IMR-90 (cell line): Measurements from ENCODE around the gene DCUN1D2.

Source experiments
- BHLHE40 ChIP-seq: fragments of 150-350 bp; IDR thresholded peaks from 2 replicates; pipeline ENCODE4 v1.6.1; 2016; ENCODE audit warnings: mild to moderate bottlenecking, low read depth, low read length
- CEBPB ChIP-seq: IDR thresholded peaks from 2 replicates; pipeline ENCODE4 v1.6.1; 2012; ENCODE audit warnings: low read depth, low read length, improper control_type of control experiment
- CHD1 ChIP-seq: IDR thresholded peaks from 2 replicates; pipeline ENCODE4 v1.6.1; 2012; ENCODE audit warnings: low read depth, low read length, improper control_type of control experiment
- FOS ChIP-seq: fragments of 150-350 bp; IDR thresholded peaks from 2 replicates; pipeline ENCODE4 v1.6.1; 2016; ENCODE audit warnings: low read depth, low read length
- MAZ ChIP-seq: IDR thresholded peaks from 2 replicates; pipeline ENCODE4 v1.6.1; 2012; ENCODE audit warnings: low read depth, mild to moderate bottlenecking, low read length, improper control_type of control experiment, moderate library complexity, borderline replicate concordance
- MXI1 ChIP-seq: IDR thresholded peaks from 2 replicates; pipeline ENCODE4 v1.6.1; 2012; ENCODE audit warnings: low read depth, mild to moderate bottlenecking, low read length, moderate library complexity, borderline replicate concordance
- NFE2L2 ChIP-seq: fragments of 150-350 bp; IDR thresholded peaks from 2 replicates; pipeline ENCODE4 v1.6.1; 2016; ENCODE audit warnings: low read depth, mild to moderate bottlenecking, low read length
- POLR2A ChIP-seq: IDR thresholded peaks from 2 replicates; pipeline ENCODE4 v1.6.1; 2012; ENCODE audit warnings: mild to moderate bottlenecking, low read depth, low read length
- RAD21 ChIP-seq: IDR thresholded peaks from 2 replicates; pipeline ENCODE4 v1.6.1; 2012; ENCODE audit warnings: low read length, improper control_type of control experiment
- RCOR1 ChIP-seq: IDR thresholded peaks from 2 replicates; pipeline ENCODE4 v1.6.1; 2012; ENCODE audit warnings: mild to moderate bottlenecking, low read length, improper control_type of control experiment; ENCODE audit not compliant: insufficient replicate concordance
- RFX5 ChIP-seq: IDR thresholded peaks from 2 replicates; pipeline ENCODE4 v1.8.0; 2012; ENCODE audit warnings: low read depth, mild to moderate bottlenecking, low read length, moderate library complexity
- SMC3 ChIP-seq: fragments of 150-350 bp; IDR thresholded peaks from 2 replicates; pipeline ENCODE4 v1.6.1; 2016; ENCODE audit warnings: low read depth, mild to moderate bottlenecking, antibody characterized with exemption, low read length, moderate library complexity
- USF2 ChIP-seq: fragments of 150-350 bp; IDR thresholded peaks from 2 replicates; pipeline ENCODE4 v1.6.1; 2017; ENCODE audit warnings: mild to moderate bottlenecking, antibody characterized with exemption, low read length, low read depth
- TF ChIP-seq, protein P1 (sequence below): conservative IDR thresholded peaks from 2 replicates; pipeline ENCODE4 v1.5.1; 2012; ENCODE audit warnings: mild to moderate bottlenecking, low read depth, low read length, improper control_type of control experiment

GRCh38 chr13:113538689-113539058 lies 48.2 kb upstream of the DCUN1D2 start:
- TF ChIP-seq POLR2A = no peak
- TF ChIP-seq, protein P1, sequence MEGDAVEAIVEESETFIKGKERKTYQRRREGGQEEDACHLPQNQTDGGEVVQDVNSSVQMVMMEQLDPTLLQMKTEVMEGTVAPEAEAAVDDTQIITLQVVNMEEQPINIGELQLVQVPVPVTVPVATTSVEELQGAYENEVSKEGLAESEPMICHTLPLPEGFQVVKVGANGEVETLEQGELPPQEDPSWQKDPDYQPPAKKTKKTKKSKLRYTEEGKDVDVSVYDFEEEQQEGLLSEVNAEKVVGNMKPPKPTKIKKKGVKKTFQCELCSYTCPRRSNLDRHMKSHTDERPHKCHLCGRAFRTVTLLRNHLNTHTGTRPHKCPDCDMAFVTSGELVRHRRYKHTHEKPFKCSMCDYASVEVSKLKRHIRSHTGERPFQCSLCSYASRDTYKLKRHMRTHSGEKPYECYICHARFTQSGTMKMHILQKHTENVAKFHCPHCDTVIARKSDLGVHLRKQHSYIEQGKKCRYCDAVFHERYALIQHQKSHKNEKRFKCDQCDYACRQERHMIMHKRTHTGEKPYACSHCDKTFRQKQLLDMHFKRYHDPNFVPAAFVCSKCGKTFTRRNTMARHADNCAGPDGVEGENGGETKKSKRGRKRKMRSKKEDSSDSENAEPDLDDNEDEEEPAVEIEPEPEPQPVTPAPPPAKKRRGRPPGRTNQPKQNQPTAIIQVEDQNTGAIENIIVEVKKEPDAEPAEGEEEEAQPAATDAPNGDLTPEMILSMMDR = no peak
- TF ChIP-seq MAZ = no peak
- no peak for TF ChIP-seq RCOR1
- TF ChIP-seq MXI1 = no peak
- no peak for TF ChIP-seq USF2
- no peak for TF ChIP-seq RFX5
- TF ChIP-seq BHLHE40 = no peak
- TF ChIP-seq RAD21 = no peak
- no peak for TF ChIP-seq SMC3
- no peak for TF ChIP-seq FOS
- TF ChIP-seq CEBPB = no peak
- no peak for TF ChIP-seq NFE2L2
- no peak for TF ChIP-seq CHD1
